ENCODE measurements around the gene CXCR3. TPM values are rescaled to one million over a fixed set of nuclear protein-coding genes. Genes with fewer than 3 reads are reported as not detected.
A peak's percentile ranks its signal among the peaks of the same experiment; 100 is the strongest.

Gene CXCR3
- total and polyA plus RNA-seq, 10 of the 15 experiments (the other 5 are each of a cell fraction or from before 2014, with no cell fraction given), result 1.4 to 48.2 (median 15.7) TPM

GRCh38 chrX:71615056-71615455 lies 3.3 kb downstream of the CXCR3 start:
- Histone ChIP-seq H4K20me1 (ENCODE audit: control insufficient read depth, insufficient read depth) (no peaks in the 10 kb centered on the region), H3K4me3 (no peak overlapping the region), H3K79me2 (ENCODE audit: control insufficient read depth, insufficient read depth, low read length) (peaks cover 22% of the 10 kb centered on the region), H3K4me2 (ENCODE audit: control insufficient read depth, insufficient read depth) (no peak overlapping the region; the same call in 1 of the 2 replicates), H3K9ac (ENCODE audit: control insufficient read depth, insufficient read depth, low read length) (no peak overlapping the region), H2AFZ (ENCODE audit: control insufficient read depth, low read depth, low read length) (no peak overlapping the region), H3K27me3 (replicated peaks in 1 of 2; ENCODE audit: control insufficient read depth in 2 of 2, insufficient read depth in 2 of 2, low read length in 1 of 2) (no peaks in the 10 kb centered on the region), H3K36me3 (ENCODE audit: control insufficient read depth in 2 of 2, insufficient read depth in 2 of 2, low read length in 1 of 2) (peaks cover 0 to 3% of the 10 kb centered on the region in 2 experiments; a peak in 2 of 4 replicates), H3K4me1 (ENCODE audit: control insufficient read depth, insufficient read depth, low read length) (peaks cover 11% of the 10 kb centered on the region), H3K27ac (ENCODE audit: control insufficient read depth, insufficient read depth) (peak overlapping the region; percentile 30; the same call in 1 of the 2 replicates), H3K9me3 (replicated peaks; ENCODE audit: control insufficient read depth, insufficient read depth, low read length) (no peaks in the 10 kb centered on the region; the same call in 2 of the 3 replicates)
- SMC1A ChIA-PET (ENCODE audit: uncharacterized antibody, unreplicated experiment), result interaction anchor here (0.9 to 5.0 kb wide), 5 partner anchors 8 to 79 kb away, joined by 3 to 33 read pairs (median 3); no protein-coding TSS in a partner anchor
- TF ChIP-seq SIX5 (IDR thresholded peaks at IDR 0.05; ENCODE audit: low read depth, low read length, severe bottlenecking) (no peak), CHD2 (IDR thresholded peaks at IDR 0.05; ENCODE audit: borderline replicate concordance, low read depth, low read length) (no peak), FOXK2 (IDR thresholded peaks at IDR 0.05) (no peak), BACH1 (IDR thresholded peaks at IDR 0.05; ENCODE audit: borderline replicate concordance) (no peak), BCL11A (IDR thresholded peaks at IDR 0.05; ENCODE audit: low read depth, low read length) (no peak), POLR2AphosphoS2 (IDR thresholded peaks at IDR 0.05; ENCODE audit: low read depth, low read length) (no peak), TCF3 (IDR thresholded peaks at IDR 0.05; ENCODE audit: borderline replicate concordance, insufficient read depth, low read depth, low read length) (no peak), DPF2 (IDR thresholded peaks at IDR 0.05) (no peak), SMAD1 (IDR thresholded peaks at IDR 0.05; ENCODE audit: low read depth, partially characterized antibody) (no peak), ESRRA (IDR thresholded peaks at IDR 0.05; ENCODE audit: low read length) (no peak), SMC3 (IDR thresholded peaks at IDR 0.05; ENCODE audit: borderline replicate concordance, low read length) (no peak), TBL1XR1 (IDR thresholded peaks at IDR 0.05; ENCODE audit: low read depth, low read length) (no peak), ASH2L (IDR thresholded peaks at IDR 0.05; ENCODE audit: borderline replicate concordance, low read depth) (no peak), ZSCAN29 (IDR thresholded peaks at IDR 0.05) (no peak), BHLHE40 (IDR thresholded peaks at IDR 0.05; ENCODE audit: borderline replicate concordance in 1 of 2, low read depth in 2 of 2, low read length in 1 of 2) (no peak)
- intact Hi-C loops (cut with micrococcal nuclease; ENCODE audit: unreplicated experiment), result loop anchor here (5.0 kb wide), 1 partner anchor 73 kb away; no protein-coding TSS in a partner anchor
- CTCF ChIA-PET, result interaction anchor here (0.8 to 1.4 kb wide), 3 partner anchors 18 to 35 kb away, joined by 4 to 5 read pairs (median 5); no protein-coding TSS in a partner anchor
- DNase-seq (ENCODE audit: low read depth, low spot score) (no peak), FAIRE-seq (no peak), ATAC-seq (no peak)
- POLR2A ChIA-PET, result interaction anchor here (1.3 kb wide), 1 partner anchor 8 kb away, joined by 3 read pairs; no protein-coding TSS in a partner anchor
- in situ Hi-C loops (cut with MboI), result loop anchor here (5.0 kb wide), 1 partner anchor 37 kb away; no protein-coding TSS in a partner anchor
- no TSS peak for BruUV-seq (replicated peaks)
- 83% methylated on average over 4 of the region's 4 CpGs for WGBS (ENCODE audit: insufficient coverage, insufficient replicate concordance, low lambda C conversion rate, missing lambda C conversion rate)
- RAD21 ChIA-PET (ENCODE audit: unreplicated experiment), result interaction anchor here (1.0 kb wide), 1 partner anchor 18 kb away, joined by 3 read pairs; no protein-coding TSS in a partner anchor
